NCI-H146 (cell line): ENCODE results near the gene KCMF1.
"Not testable (repeated sequence)": the region's sequence is repeated elsewhere in the genome, so short reads cannot be mapped to it uniquely, and the experiment has no call there.

Source experiments
- DNase-seq: peaks from one replicate; lab custom pipeline; 2025; lab: John Stamatoyannopoulos, UW

KCMF1 gene

GRCh38 chr2:84970868-84971509 lies at the start of gene KCMF1:
TSS of gene KCMF1 (plus strand) at chr2:84971161. CDS start at chr2:84971452, 291 bp downstream.
- DNase-seq: peak; percentile 75

DNA sequence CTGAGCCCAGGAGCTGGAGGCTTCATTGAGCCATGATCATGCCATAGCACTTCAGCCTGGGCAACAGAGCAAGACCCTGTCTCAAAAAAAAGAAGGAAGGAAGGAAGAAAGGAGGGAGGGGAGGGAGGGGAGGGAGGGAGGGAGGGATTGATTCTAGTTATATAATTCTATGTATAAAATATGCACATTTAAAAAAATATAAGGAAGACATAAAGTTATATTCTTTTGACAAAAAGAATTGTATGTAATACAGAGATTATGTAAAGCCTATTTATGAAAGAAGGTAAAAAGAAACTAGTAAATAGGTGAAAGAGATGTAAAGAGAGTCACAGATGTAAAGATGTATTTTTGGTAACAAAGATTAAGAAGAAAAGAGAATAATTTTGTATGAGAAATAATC lies 48.0 kb upstream of the KCMF1 start:
- DNase-seq: no peak

DNA sequence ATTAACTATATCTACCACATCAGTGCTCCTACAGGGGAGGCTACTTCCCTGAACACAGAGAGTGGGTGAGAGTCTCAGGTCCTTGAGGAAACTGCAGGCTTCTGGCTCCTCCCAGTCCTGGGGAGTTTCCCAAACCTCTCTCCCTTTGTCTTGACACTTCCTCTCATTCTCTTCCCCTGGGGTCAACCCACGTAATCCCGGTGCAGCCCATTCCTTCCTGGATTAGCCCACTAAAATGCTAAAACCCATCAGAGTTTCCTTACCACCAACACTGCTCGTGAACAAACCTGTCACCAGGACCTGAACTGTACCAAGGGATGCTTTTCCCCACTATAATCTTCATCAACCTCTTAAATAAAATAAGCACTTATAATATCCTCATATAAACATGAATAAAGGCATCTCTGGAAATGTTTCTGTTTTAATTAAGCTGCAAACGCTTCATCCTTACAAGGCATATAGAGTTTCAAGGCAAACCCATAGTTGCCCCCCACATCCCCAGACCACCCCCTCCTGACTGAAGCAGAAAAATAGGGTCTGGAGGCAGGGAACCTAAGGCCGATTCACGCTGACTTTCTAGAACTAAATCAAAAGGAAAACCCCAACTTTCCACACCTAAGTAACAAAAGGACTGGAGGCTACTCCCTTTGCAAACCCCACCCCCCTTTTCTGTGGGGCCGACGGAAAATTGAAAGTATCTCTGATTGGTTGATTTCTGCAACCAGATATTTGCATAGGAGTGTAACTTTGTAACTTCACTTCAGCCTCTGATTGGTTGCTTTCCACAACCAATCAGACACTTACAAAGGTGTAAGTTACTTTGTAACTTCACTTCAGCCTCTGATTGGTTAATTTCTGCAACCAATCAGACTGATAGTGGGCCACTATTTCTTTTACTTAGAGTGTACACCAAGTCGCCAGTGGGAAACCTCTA lies 46.5 kb upstream of the KCMF1 start:
- DNase-seq: no peak

DNA sequence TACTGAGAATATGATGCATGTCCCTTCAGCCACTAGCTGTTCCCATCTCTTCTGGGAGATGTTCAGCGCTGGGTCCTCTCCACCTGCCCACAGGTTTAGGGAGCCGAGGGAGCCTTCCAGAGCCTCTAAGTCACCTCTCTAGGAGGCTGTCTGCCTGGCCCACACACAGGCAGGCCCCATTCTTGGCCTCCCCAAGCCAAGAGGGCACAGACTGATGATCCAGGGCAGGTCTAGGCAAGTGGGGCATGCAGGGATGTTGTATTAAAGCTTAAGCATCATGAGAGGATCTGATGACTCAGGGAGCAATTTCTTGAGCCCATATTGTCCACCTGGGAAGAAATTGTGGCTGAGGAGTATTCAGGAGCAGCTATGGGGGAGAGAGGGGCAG lies 45.6 kb upstream of the KCMF1 start:
- DNase-seq: no peak

DNA sequence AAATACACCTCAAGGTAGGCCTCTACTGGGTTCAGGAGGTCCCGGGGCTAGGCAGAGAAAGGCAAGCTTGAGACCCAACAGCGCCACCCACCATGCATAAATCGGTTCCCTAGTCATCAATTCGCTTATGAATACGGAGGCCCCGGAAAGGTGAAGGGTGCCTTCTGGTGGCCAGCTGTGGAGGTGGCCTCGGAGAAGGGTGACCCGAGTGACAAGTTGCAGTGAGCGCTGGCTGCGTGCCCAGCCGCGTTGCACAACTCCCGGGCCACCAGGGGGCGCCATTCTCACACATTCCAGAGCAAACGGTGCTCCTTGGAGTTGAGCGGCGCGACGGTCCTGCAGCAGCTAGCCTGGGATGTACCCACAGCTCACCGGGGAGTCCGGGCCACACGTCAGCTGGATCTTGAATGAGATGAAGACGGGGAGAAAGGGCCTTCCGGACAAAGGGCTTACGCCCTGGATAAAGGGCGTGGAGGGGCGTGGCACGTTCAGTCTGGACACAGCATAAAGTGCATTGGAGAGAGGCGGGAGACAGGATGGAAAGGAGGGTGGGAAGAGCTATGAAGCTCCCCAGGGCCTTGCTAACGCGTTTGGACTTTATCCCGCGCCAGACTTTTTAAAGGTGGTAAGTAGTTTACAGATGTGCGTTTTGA lies 45.1 kb upstream of the KCMF1 start:
- peak; percentile 96 for DNase-seq

GRCh38 chr2:84927275-84927627 lies 43.7 kb upstream of the KCMF1 start:
- DNase-seq: no peak

GRCh38 chr2:84931384-84931821 lies 39.6 kb upstream of the KCMF1 start:
- DNase-seq: no peak

- DNase-seq: no peak
These were observed 32.6 kb upstream of the KCMF1 start for GRCh38 chr2:84938194-84938879.

DNA sequence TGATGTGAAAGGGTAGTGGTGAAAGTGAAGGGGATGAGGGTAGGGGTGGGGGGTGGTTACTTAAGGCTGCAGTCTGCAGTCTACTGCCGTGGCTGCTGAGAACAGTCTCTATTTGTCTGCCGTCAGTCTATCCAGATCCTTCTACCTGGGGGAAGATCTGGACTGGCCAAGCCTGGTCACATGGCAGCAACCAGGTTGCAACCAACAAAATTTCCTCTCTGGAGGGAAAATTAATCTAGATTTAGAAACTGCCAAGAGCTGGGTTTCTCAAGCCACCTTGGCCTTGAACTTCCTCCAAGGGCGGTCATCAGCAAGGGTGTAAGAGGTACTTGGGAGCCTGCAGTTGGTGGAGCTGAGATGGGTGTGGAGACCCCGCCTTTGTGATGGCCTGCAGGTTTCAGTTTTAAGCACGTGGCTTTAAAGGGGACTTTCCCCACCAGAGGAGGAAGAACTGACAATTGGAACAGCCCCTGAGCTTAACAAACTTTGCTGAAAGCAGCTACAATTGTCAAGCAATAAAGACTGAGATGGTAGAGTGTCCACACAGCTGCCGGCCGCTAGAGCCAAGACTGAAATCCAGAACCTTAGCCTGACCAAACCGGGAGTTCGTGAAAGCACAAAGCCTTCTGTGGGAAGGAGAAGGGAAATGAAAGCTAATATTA lies 31.4 kb upstream of the KCMF1 start:
- DNase-seq: no peak

- DNase-seq: no peak
These were observed 30.9 kb upstream of the KCMF1 start for GRCh38 chr2:84940088-84940470.

DNA sequence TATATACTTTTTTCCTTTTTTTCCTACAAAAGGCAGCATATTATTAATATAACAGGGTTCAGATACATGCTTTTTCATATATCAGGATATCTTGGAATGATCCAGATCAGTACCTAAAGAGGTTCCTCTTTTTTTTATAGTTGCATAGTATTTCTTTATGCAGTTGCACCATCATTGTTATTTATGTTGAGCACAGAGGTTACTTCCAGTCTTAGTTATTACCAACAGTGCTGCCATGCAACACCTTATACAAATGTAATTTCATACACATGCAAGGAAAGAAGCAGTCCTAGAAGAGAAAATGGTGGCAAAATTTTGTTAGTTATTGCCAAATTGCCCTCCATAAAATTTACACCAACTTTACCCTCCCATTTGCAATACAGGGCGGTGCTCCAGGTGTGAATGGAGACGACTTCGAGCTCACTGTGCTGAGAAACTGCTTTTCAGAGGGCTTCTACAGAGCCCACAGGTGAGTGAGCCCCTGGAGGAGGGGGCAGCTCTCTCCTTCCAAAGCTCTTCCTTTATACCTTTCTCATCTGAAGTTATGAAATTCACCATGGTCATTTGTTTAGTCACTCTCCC lies 30.0 kb upstream of the KCMF1 start:
- DNase-seq: no peak

DNA sequence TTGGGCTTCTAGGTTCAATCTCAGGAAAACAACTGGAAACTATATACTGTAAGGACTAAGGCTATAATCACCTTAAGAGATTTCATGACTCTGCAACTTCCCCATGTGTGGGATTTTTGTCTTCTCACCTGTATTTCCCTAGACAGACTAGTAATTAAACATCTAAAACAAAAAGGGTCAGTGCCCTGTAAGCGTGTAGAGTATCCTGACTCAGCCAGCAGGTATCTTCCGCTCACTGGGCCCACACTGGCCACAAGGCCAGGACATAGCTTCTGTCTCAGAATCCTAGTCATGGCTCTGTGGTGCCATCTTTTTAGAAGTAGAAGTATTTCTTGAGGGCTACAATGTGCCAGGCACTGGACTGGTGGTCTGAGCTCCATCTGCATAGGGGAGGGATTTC lies 28.8 kb upstream of the KCMF1 start:
- no peak for DNase-seq

- DNase-seq: no peak
These were observed 28.0 kb upstream of the KCMF1 start for GRCh38 chr2:84942964-84943421.

DNA sequence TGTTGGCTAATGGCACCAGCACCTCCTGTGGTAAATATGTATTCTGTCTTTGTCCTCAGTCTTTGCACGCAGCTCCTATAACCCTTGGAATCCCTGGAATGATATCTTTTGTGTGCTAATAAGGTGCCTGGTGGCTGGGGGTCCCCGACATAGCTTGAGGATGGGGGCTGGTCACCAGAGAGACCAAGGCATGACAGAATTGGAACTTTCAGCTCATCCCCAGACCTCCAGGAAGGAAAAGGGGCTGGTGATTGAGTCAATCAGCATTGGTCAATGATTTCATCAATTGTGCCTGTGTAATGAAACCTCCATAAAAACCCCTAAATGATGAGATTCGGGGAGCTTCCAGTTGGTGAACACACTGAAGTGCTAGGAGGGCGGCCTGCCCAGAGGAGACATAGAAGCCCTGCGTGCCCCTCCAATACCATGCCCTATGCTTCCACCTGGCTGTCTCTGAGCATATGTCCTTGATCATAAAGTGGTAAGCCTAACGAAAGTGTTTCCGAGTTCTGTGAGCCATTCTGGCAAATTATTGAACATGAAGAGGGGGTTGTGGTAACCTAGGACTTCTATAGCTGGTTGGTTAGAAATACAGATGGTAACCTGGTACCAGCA lies 26.6 kb upstream of the KCMF1 start:
- DNase-seq: no peak

GRCh38 chr2:84945838-84946203 lies 25.1 kb upstream of the KCMF1 start:
- DNase-seq: not testable (repeated sequence)

DNA sequence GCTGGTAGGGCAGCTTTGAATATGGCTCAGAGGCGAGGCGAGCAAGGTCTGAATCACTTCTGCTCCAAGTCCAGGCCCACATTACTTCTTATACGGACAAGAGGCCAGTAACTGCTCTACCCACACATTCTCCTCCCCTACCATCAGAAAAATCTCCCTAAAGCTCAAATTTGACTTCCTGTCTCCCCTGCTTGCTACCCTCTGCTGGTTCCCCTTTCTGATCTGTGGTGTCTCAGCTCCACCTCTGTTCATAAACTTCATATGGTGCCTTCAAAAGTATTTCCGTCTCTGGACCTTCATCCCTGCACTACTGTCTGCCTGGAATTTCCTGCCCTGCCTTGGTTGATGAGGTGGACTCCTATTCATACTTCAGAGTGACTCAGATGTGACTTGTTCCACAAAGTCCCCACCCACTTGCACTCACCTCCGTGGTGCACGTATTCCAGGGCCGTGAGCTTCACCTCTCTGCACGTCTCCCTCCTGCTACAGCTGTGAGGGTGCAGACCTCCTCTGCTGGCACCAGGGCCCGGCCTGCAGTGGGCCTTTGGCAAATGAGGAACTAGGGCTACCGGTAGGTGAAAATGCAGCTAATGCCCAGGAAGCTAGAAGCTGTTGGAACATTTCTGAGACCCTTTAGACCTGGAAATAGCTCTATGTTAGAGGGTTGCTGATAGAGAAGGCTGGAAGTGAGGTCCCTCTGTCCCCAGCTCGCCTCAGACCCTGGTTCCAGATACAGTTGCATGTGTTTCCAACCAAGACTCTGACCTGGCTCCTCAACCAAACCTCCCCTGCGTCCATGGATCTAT lies 24.6 kb upstream of the KCMF1 start:
- DNase-seq: no peak

DNA sequence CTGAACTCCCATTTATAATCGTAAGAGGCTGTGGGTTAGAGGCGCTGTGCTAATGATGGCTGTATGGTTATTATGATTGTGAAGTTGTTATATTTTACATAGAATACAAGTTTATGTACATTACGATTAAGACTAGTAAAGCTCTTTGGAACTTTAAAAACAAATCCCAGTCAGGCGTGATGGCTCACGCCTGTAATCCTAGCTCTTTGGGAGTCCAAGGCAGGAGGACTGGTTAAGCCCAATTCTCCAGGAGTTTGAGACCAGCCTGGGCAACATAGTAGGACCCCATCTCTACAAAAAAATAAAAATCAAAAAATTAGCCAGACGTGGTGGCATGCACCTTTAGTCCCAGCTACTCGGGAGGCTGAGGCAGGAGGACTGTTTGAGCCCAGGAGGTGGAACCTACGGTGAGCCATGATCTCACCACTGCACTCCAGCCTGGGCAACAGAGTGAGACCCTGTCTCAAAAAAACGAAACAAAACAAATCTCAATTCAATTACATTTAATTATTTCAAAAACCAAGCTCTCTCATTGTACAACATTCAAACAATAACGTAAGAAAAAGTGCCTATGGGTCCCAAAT lies 23.9 kb upstream of the KCMF1 start:
- DNase-seq: no peak

DNA sequence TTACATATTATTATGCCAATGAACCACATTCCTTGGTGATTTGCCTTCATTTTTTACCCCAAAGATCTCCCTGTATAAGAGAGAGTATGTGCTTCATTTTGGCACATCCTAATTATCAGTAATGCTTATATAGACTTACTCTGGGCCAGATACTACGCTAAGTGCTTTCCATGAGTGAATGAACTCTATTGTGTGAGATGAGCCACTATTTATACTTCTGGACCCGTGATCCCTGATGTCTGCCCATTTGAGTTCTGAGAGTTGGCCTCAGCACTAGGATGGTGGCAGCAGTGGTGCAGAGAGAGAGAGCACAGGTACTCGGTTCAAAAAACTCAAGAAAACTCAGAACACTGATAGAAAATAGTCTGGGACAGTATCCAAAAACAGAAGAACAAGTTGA lies 17.4 kb upstream of the KCMF1 start:
- no peak for DNase-seq

DNA sequence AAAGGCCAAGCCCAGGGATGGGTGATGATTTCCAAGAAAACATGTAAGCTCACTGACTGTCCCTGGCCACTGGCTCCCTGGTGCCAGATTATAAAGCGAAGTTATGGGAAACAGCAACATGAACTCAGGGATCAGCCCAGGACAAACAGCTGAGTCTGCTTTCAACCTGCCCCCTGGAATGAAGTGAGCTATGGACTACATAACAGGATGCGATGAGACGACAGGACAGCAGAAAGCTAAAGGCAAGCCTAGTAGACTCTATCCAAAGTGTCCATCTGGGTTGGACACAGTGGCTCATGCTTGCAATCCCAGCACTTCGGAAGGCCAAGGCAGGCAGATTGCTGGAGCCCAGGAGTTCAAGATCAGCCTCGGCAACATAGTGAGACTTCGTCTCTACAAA lies 16.6 kb upstream of the KCMF1 start:
- no peak for DNase-seq
